ENCODE measurements around the gene DBNL. TPM values are rescaled to one million over a fixed set of nuclear protein-coding genes. Genes with fewer than 3 reads are reported as not detected.

Gene DBNL
- total RNA-seq, 6 donors from 2014 or later = 81.8 to 169 (median 130) TPM

DNA sequence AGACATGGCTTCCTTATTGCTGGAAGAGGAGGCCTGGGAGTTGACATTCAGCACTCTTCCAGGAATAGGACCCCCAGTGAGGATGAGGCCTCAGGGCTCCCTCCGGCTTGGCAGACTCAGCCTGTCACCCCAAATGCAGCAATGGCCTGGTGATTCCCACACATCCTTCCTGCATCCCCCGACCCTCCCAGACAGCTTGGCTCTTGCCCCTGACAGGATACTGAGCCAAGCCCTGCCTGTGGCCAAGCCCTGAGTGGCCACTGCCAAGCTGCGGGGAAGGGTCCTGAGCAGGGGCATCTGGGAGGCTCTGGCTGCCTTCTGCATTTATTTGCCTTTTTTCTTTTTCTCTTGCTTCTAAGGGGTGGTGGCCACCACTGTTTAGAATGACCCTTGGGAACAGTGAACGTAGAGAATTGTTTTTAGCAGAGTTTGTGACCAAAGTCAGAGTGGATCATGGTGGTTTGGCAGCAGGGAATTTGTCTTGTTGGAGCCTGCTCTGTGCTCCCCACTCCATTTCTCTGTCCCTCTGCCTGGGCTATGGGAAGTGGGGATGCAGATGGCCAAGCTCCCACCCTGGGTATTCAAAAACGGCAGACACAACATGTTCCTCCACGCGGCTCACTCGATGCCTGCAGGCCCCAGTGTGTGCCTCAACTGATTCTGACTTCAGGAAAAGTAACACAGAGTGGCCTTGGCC, 16.6 kb downstream of the DBNL start:
- Histone ChIP-seq H3K4me1 (peaks cover 11 to 24% (median 21%) of the 10 kb centered on the region in 4 donors), H3K27ac (no peak overlapping the region), H3K27me3 (no peaks in the 10 kb centered on the region), H3K9me3 (no peaks in the 10 kb centered on the region), H3K36me3 (peaks cover 44 to 67% (median 61%) of the 10 kb centered on the region in 4 donors), H3K4me3 (no peak overlapping the region)
- ATAC-seq (ENCODE audit: low FRiP score in 2 of 2) (no peak), DNase-seq (peak in 1 of 2 donors; percentile 18)
- 80 to 81% methylated on average over 6 to 8 of the region's 8 CpGs for WGBS, 2 donors
- TF ChIP-seq, protein P1, sequence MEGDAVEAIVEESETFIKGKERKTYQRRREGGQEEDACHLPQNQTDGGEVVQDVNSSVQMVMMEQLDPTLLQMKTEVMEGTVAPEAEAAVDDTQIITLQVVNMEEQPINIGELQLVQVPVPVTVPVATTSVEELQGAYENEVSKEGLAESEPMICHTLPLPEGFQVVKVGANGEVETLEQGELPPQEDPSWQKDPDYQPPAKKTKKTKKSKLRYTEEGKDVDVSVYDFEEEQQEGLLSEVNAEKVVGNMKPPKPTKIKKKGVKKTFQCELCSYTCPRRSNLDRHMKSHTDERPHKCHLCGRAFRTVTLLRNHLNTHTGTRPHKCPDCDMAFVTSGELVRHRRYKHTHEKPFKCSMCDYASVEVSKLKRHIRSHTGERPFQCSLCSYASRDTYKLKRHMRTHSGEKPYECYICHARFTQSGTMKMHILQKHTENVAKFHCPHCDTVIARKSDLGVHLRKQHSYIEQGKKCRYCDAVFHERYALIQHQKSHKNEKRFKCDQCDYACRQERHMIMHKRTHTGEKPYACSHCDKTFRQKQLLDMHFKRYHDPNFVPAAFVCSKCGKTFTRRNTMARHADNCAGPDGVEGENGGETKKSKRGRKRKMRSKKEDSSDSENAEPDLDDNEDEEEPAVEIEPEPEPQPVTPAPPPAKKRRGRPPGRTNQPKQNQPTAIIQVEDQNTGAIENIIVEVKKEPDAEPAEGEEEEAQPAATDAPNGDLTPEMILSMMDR (IDR thresholded peaks at IDR 0.05) = no peak
- TF ChIP-seq POLR2A (IDR thresholded peaks at IDR 0.05) (no peak), POLR2AphosphoS5 (IDR thresholded peaks at IDR 0.05) (no peak), EP300 (IDR thresholded peaks at IDR 0.05) (no peak)

DNA sequence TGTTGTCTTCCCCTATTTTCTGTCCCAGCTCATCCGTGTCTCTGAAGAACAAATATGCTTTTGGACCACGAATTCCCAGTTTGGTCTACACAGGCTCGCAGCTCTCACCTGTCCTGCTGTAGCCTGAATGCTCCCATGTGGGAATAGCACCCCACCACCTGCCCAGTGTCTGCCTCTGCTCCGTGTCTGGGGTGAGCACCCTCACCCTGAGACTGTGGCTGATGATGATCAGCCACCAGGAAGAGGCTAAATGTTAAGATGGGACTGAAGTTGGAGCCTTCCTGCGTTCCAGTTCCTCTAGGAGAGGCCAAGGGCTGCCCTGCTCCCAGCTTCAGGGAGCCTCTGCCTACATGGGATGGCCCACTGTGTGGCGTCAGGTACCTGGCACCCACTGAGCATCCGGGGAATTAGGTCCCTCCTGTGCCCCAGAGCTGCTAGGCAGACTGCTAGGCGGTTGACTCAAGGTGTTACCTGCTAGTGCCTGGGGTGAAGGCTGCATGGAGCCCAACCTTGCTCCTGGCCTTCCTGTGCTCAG, 17.2 kb downstream of the DBNL start:
- no peak overlapping the region for H3K27ac ChIP-seq
- H3K4me1 ChIP-seq = peaks cover 11 to 24% (median 21%) of the 10 kb centered on the region in 4 donors
- ATAC-seq (ENCODE audit: low FRiP score in 2 of 2) (no peak), DNase-seq (peak in 1 of 2 donors; percentile 20)
- H3K9me3 ChIP-seq = no peaks in the 10 kb centered on the region
- H3K4me3 ChIP-seq = no peak overlapping the region
- TF ChIP-seq EP300 (IDR thresholded peaks at IDR 0.05) (no peak), POLR2A (IDR thresholded peaks at IDR 0.05) (no peak)
- WGBS, 2 donors = 85 to 91% methylated on average over 3 to 8 of the region's 8 CpGs
- peaks cover 42 to 60% (median 56%) of the 10 kb centered on the region in 4 donors for H3K36me3 ChIP-seq
- H3K27me3 ChIP-seq = no peaks in the 10 kb centered on the region

GRCh38 chr7:44062180-44062902, 17.8 kb downstream of the DBNL start:
- TF ChIP-seq POLR2AphosphoS5 (IDR thresholded peaks at IDR 0.05) (no peak), POLR2A (IDR thresholded peaks at IDR 0.05) (no peak), EP300 (IDR thresholded peaks at IDR 0.05) (no peak)
- TF ChIP-seq, protein P1 (IDR thresholded peaks at IDR 0.05) = no peak
- Histone ChIP-seq H3K4me3 (no peak overlapping the region), H3K4me1 (peaks cover 11 to 24% (median 21%) of the 10 kb centered on the region in 4 donors), H3K27me3 (no peaks in the 10 kb centered on the region), H3K27ac (peak overlapping the region in 1 of 4 donors; percentile 4), H3K9me3 (no peaks in the 10 kb centered on the region), H3K36me3 (peaks cover 36 to 54% (median 50%) of the 10 kb centered on the region in 4 donors)
- WGBS, 2 donors = 92 to 93% methylated on average over 2 to 11 of the region's 11 CpGs
- DNase-seq (peak in 1 of 2 donors; percentile 19), ATAC-seq (ENCODE audit: low FRiP score in 2 of 2) (no peak)

DNA sequence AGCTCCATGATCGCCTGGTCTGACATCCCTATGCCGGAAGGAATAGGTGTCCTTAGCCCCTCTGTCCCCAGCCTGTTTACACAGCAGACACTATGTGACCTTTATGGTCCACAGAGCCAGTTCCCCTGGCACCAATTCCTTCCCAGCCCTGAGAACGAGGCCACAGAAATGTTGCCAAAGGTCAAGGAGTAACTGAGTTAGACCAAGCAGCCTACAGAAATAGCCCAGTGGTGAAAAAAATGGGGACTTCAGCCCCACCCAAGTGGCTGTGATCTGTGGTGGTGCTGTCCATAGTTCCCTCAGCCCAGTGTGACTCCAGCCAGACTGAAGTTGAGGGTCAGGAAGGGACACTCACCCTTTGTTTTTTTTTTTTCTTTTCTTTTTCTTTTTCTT, 18.4 kb downstream of the DBNL start:
- peaks cover 11 to 25% (median 22%) of the 10 kb centered on the region in 4 donors for H3K4me1 ChIP-seq
- 76 to 89% methylated on average over 3 of the region's 3 CpGs for WGBS, 2 donors
- ATAC-seq (ENCODE audit: low FRiP score in 2 of 2) (no peak), DNase-seq (no peak)
- peak overlapping the region in 1 of 4 donors; percentile 4 for H3K27ac ChIP-seq
- TF ChIP-seq EP300 (IDR thresholded peaks at IDR 0.05) (no peak), POLR2AphosphoS5 (IDR thresholded peaks at IDR 0.05) (no peak), POLR2A (IDR thresholded peaks at IDR 0.05) (no peak)
- TF ChIP-seq, protein P1 (IDR thresholded peaks at IDR 0.05) = no peak
- H3K36me3 ChIP-seq = peaks cover 32 to 49% (median 44%) of the 10 kb centered on the region in 4 donors
- H3K4me3 ChIP-seq = no peak overlapping the region
- H3K9me3 ChIP-seq = no peaks in the 10 kb centered on the region
- H3K27me3 ChIP-seq = no peaks in the 10 kb centered on the region

DNA sequence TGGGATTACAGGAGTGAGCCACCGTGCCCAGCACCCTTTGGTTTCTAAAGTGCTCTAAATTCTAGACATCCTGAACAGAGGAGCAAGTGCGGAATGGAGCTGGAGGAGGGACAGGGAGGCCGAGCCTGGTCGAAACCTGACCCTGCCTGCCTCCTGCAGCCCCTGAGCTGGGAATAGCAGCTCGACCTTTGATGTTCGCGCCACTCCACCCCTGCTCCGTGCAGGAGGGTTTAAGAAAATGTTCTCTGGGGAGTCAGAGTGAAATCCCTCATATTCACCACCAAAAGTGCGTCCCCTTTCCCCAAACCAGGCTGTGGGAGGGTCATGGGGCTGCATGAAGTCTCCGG, 19.0 kb downstream of the DBNL start:
- Histone ChIP-seq H3K27ac (no peak overlapping the region), H3K9me3 (no peaks in the 10 kb centered on the region), H3K27me3 (no peaks in the 10 kb centered on the region), H3K4me3 (no peak overlapping the region), H3K36me3 (peaks cover 26 to 42% (median 38%) of the 10 kb centered on the region in 4 donors), H3K4me1 (peaks cover 11 to 26% (median 22%) of the 10 kb centered on the region in 4 donors)
- WGBS, 2 donors = 53 to 63% methylated on average over 8 to 10 of the region's 10 CpGs
- TF ChIP-seq POLR2A (IDR thresholded peaks at IDR 0.05) (no peak), POLR2AphosphoS5 (IDR thresholded peaks at IDR 0.05) (no peak), EP300 (IDR thresholded peaks at IDR 0.05) (no peak)
- TF ChIP-seq, protein P1 (IDR thresholded peaks at IDR 0.05) = no peak
- ATAC-seq (ENCODE audit: low FRiP score in 2 of 2) = no peak
- DNase-seq = no peak

Measured in upper lobe of left lung (tissue), 6 donors.